ENCODE data around the gene ERC2.

ERC2 gene

DNA sequence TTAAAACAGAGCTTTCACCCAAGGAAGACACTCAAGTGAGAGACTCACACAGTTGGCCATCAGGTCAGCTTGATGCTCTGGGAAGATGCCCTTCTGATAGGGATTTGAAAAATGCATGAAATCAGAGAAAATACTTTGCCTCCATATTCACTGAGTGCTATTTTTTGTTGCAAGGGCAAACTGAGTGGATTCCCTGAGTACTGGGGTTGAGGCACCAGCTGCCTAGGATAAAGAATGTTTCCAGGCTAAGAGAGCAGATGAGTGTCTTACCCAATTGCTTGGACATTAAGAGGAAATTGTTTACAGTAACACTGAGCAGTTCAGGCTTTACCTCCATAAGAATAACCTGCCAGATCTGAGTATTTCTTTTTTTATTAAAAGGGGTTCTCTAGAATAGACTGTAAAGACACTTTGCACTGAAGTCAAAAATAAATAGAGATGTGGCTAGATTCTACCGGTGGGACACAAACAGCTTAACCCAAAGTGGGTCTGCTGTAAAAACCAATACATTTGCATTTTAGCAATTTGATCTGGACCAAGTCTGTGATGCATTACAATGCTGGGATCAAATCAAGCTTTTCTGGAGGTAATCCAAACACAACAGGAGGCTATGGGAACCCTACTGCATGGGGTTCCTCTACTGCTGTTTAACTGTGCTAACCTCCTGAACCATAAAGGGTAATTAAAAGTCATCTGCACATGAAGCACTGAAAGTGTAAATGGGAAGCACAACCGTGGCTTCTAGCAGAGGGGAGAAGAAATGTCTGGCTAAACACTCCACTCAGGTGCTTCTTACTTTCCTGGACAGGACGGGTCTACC lies 742.4 kb downstream of the ERC2 start:
- in situ Hi-C loops (cut with MboI; ENCODE audit: low sequenced_read_pairs), result no loop called here

DNA sequence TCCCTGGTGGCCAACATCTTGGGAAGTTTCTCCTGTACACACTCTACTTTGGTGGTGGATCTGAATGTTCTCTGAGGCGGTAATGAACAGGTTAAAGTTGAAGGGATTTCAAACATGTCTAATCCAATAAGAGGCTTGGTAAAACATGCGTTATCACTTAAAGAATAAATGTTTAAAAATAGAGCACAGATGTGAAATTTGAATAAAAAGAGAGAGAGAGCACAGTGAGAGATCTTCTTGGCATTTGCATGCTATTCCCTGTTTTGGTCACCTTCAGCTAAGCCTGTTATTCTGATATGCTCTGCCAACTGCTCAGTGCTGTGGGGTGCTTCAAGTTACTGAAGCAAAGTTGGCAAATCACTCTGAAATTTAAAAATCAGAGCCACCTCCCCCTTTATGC lies 743.4 kb downstream of the ERC2 start:
- in situ Hi-C loops (cut with MboI; ENCODE audit: low sequenced_read_pairs), result no loop called here

DNA sequence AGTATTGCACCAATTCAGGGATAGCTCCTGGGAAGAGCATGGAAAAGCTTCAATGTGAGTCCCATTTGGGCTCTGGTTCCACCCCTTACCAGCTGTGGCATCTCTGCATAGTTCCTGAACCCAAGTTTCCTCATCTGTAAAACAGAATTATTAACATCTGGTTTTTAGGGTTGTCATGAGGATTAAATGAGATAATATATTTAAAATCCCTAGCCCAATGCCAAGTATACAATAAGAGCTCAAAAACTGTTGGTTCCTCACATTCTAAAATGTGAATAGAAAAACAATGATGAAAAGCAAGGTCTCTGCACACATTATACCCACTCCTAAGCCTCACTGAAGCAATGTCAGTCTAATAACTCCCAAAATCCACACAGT lies 743.9 kb downstream of the ERC2 start:
- in situ Hi-C loops (cut with MboI; ENCODE audit: low sequenced_read_pairs), result no loop called here

DNA sequence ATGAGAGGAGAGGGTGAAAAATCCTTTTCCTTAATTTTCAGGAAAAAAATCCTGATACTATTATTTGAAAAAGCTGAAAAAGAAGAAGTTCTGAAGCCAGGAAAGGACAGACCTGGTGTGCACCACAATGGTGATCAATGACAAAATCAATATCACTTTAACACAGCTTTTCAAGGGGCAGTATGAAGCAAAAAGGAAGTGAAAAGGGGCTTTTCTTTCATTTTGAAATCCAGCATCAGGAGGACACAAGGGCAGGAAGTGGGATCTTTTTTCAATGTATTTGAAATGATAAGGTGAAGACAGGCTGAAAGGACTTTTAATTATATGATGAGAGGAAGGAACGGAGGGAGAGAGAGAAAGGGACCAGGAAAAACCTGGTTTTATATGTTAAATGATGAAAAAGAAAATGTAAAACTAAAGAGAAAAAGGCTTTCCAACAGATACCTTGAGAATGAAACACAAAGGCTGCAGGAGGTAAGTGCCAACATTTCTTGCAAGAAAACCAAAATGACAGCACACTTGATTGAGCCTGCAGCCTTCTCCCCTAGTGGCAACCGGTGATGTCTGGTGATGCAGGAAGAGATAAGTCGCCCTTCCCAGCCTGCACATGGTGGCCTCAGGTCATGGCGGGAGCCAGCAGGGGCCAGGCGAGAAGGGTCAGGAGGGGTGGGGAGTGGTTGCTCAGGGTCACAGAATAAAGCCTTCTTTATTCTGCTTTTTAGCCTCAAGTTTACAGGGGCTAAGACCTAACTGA lies 744.4 kb downstream of the ERC2 start:
- in situ Hi-C loops (cut with MboI; ENCODE audit: low sequenced_read_pairs), result no loop called here

DNA sequence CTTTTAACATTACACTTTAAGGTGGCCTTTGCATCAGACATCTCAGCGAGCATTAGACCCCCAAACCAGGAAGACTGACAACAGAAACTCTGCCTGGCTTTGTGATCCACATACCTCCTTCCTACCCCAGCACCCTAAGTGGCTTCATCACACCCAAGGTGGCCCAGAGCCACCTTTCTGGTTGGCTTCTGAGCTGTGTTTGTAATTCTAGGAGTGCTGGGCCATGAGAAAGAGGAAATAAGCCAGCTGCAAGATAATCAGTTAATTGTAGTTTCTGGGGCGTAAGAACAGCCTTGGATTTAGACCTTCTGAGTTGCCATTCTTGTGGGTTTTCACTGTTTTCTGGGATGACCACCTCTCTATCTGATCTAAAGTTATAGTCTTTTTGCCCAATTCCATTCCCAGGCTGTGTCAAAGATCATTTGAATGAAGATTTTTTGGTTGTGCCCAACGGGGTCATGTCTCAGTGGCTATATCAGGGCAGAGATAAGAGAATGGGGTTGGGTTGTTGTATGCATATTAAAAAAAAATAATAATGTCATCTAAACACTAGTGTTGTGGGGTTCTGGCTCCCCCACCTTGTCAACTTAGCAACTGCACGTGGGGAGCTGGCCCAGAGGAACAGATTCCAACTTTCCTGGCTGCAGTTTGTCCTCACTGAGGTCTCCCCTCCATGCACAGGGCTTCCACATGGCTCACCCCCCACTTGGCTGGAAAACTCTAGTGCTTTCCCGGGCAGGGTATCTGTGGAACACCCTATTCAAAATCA lies 746.4 kb downstream of the ERC2 start:
- in situ Hi-C loops (cut with MboI; ENCODE audit: low sequenced_read_pairs), result no loop called here

DNA sequence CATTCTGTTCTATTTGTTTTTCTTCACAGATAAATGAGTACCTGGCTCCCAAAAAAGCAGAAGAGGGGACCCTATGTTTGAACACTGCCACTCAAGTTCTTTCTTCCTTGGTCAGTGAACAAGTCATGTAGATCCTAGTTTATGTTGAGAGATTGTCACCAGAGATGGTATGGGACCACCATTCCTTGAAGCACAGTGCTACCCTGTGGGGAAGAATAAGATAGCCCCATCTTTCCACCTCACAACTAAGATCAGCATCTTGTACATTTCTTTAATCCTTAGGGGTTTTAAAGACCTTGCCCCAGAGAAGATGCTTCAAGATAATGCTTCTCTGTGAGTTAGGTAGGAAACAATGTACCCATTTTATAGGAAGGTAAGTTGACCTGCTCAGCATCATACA lies 747.7 kb downstream of the ERC2 start:
- in situ Hi-C loops (cut with MboI; ENCODE audit: low sequenced_read_pairs), result no loop called here

DNA sequence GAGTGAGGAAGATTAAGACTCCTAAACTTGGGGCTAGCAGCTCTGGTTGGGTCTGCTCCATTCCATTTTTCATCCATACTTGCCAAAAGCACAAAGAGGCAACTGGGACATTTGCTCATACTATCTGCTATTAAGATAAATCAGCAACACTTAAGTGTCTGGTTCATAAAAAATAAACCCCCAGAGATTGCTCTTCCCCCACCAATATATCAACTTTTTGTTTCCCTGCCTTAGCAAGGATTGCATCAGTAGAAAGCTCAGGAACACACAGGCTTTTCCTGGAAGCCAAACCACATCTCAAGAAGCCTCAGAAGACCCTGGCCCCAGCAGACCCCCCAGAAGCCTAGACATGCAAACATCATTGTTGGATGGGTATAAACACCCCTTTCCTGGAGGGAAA lies 748.8 kb downstream of the ERC2 start:
- in situ Hi-C loops (cut with MboI; ENCODE audit: low sequenced_read_pairs), result no loop called here

DNA sequence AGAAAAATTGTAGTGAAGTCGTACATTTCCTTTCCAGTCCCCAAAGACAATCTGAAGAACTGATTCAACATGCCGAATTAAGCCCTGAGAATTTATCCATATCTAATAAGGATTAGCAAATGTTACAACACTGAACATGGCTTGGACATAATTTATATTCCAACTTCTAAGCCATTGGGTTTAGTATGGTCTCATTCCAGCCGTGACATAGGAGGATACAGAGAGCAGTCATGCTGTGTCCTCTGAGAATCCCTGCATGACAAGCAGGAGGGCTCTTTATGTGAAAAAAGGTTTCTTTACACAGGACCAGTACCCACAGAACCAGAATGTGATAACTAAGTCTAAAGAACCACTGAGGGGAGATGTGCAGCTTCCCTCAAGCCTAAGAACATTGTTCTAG lies 749.3 kb downstream of the ERC2 start:
- in situ Hi-C loops (cut with MboI; ENCODE audit: low sequenced_read_pairs), result no loop called here

DNA sequence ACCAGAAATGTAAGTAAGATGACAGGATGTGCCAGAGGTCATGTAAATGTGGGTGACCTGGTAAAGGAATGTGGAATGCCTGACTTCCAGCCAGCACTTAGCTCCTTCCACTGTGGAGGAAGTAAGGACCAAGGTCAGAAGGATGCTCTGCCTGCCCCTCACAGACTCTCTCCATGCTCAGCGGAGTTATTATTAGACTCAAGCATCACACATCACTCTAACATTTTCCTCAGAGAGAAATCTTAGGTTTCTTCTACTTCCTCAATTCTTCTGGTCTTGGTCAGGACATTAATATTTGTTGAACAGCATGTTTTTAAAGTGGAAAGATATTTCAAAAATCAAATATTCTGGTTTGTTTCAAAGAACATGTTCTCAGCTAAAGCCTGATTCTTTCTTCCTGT lies 749.7 kb downstream of the ERC2 start:
- in situ Hi-C loops (cut with MboI; ENCODE audit: low sequenced_read_pairs), result no loop called here

DNA sequence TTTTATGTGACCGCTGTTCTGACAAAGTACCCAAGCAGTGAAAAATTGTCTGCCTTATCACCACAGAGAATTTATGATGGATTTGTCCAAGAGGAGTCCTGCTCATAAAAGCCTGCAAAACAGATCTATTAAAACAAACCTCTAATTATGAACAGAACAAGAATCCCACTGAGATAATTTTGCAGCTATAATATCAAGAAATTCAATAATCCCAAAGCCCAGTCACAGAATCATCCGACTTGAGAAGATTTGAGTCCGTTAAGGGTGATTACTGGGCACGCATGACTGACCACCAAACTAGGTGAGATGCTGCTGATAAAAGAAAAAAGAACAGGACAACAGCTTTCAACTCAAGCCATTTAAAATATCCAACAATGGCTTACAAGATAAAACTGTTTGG lies 750.2 kb downstream of the ERC2 start:
- in situ Hi-C loops (cut with MboI; ENCODE audit: low sequenced_read_pairs), result no loop called here

DNA sequence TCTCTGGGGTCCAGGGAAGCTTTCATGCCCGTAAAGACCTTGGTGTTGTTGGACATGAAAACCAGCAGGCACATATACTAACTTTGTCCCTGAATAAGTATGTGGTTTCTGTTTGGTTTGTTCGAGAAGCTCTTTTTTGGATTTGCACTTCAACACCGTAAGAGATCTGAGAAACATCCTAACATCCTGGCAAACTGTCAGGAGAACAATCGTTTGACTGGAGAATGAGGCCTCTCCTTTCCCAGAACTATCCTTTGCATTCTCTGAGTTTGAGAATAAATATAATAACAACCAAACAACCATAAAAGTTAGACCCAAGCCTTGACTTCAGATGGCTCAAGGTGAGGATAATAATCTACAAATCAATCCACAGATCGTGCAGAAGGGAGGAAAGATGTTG lies 750.8 kb downstream of the ERC2 start:
- in situ Hi-C loops (cut with MboI; ENCODE audit: low sequenced_read_pairs), result no loop called here

DNA sequence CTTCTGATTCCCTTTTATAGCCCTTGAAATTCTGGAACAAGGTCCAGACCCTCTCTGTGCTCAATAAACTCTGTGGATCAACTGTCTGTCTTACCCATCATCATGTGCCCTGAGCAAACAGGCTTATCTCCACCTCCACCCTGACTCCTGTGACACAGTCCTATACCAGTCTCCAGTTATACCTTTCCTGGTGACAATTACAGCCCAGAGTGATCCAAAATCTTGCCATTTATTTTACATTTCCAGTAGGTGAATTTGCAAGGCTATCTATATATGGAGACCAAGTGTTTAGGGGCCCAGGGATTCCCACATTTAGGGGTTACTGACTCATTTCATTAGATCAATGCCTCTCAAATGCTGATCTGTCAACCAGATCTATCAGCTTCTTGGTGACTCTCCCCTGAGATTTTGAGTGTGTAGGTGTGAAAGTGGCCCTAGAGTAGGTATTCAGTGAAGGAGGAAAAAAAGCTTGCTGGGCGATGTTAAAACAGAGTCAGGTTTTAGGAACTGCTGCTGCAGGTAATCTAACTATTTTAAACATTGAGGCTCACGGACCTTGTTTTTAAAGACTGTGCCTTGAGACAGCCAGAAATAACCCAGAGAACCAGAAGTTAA lies 751.5 kb downstream of the ERC2 start:
- in situ Hi-C loops (cut with MboI; ENCODE audit: low sequenced_read_pairs), result no loop called here

DNA sequence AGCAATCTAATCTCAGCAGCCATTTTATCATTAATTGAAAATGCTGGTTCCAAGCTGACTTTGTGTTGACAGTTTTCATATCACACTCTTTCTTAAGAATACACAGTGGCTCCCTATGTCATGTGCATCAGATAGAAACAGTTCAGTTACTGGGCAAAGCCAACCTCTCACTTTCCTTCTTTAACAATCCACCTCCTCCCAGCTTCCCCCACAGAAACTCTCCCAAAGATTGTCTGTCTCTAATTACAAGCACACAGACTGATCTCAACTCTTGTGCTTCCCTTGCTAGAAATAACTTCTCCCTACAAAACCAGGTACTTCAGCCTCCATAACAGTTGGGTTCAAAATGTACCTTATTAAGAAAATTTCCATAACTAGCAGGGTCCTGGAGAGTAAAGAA lies 752.2 kb downstream of the ERC2 start:
- in situ Hi-C loops (cut with MboI; ENCODE audit: low sequenced_read_pairs), result no loop called here

DNA sequence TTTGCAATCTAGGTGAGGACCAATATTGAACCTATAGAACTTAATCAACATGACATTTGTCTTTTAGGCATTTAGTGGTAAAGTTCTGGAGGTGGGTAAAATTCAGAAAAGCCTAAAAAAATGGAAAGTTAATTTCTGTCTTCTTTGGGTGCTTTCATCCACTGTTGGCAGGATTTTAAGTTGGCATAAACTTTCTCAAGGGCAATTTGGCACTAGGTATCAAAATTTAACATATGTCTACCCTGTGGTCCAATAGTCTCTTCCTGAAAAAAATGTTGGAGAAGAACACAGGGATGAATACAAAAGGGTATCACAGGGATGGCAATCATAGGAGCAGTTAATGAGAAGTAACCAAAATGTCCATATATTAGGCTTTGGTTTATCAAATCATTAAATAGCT lies 754.2 kb downstream of the ERC2 start:
- in situ Hi-C loops (cut with MboI; ENCODE audit: low sequenced_read_pairs), result no loop called here

DNA sequence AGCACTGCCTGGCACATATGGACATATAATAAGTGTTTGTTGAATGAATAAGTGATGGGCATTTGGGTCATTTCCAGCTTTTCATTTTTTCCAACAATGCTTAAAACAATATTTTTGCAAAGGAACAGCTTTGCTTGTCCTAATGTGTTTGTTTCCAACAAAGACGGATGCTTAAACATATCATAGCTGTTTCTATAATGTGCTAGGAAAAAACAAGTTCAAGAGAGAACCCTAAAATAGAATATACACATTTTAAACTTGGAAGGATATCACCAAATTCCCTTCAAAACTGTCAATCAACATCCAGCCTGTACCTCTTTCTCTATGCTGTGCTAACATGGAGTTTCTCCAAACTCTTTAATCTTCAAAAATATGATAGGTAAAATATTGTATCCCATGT lies 756.6 kb downstream of the ERC2 start:
- in situ Hi-C loops (cut with MboI; ENCODE audit: low sequenced_read_pairs), result no loop called here

DNA sequence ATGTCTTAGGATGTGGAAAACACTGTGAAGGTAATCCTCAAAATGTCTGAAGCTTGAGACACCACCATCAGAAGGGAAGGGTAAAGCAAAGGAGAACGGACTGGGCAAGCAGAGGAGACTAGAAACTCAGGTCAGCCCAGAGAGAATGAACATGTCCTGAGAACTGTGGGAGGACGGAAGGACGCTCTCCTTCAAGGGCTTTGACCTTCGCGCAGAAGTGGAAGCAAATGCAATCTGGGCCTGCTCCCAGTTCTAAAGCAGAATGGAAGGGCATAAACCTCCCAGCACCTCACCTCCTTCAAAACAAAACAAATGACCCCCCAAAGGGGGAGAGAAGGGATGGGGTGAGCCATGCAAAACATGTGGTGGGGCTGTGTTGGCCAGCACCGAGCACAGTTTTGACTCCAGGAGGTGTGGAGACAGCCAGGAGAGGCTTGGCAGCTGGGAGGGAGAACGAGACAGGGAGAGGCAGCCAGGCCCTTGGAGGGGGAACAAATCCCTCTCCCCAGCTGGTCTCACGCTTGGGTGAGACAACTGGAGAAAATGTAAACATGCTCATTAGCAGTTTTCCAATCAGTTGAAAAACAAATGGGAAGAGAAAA lies 758.8 kb downstream of the ERC2 start:
- in situ Hi-C loops (cut with MboI; ENCODE audit: low sequenced_read_pairs), result no loop called here

DNA sequence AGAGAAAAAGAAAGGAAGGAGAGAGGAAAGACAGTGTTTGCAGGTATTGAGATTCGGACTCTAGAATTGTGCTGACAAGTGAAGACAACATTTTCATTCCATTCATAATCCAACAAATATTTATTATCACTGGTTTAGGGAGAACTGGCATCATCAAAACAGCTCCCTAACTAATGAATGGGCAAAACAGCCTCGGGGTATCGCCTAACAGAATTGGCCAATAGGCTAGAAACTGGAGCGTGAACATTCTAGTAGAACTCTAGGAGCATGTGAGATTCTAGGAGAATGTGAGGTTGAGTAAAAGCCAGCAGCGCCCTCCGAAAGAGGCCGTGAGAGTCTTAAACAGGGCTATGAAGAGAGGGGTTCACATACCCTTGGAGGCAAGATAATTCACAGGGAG lies 759.3 kb downstream of the ERC2 start:
- in situ Hi-C loops (cut with MboI; ENCODE audit: low sequenced_read_pairs), result no loop called here

DNA sequence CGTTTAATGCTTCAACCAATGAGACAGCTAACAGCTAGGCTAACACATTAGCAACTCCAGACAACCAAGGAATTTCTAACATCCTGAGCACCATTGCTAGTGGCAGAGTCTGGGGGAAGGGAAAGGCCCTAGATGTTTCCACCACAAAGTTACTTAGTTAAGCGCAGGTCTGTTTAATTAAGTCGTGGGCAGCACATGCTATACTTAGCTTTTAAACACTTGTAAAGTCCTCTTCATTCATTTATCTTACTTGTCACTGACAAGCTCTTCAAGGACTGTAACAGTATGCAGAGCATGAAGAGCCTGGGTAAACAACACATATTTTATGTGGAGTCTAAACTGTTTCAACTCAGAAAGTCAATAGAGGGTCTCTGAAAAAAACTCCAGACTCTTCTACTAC lies 760.0 kb downstream of the ERC2 start:
- in situ Hi-C loops (cut with MboI; ENCODE audit: low sequenced_read_pairs), result no loop called here

DNA sequence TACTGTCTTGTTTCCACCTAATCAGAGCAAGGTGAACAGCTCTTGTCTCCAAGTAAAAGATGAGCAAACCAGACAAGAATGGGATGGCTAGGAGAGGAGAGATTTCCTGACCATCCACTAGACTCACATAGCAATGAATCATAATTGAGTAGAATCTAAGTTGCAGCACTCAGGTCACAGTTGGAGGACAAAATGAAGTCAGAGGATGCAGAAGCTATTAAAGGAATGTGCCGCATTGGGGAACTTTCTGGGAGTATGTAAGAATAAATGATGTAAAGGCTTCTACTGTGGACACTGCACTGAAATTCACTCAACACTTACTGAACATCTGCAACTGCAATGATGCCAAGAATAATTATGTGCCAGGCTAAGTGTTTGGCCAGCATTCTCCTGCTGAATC lies 763.7 kb downstream of the ERC2 start:
- in situ Hi-C loops (cut with MboI; ENCODE audit: low sequenced_read_pairs), result no loop called here

DNA sequence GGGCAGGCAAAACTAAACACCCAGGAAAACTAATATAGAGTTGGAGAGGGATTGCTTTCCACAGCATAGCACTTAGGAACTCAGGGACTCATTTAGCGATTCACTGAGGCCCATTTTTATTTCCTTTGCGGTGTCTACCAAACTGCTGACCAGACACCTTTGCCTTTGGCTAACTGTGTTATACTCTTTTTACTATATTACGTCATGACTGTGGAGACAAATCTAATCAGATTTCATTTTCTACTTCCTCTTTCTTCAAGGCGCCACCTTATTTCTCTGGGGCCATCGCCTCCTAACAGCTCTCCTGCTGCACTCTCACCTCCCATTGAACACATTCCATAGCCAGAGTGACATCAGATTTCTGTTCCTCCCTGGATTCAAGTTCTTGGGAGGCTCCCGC lies 765.4 kb downstream of the ERC2 start:
- in situ Hi-C loops (cut with MboI; ENCODE audit: low sequenced_read_pairs), result no loop called here

DNA sequence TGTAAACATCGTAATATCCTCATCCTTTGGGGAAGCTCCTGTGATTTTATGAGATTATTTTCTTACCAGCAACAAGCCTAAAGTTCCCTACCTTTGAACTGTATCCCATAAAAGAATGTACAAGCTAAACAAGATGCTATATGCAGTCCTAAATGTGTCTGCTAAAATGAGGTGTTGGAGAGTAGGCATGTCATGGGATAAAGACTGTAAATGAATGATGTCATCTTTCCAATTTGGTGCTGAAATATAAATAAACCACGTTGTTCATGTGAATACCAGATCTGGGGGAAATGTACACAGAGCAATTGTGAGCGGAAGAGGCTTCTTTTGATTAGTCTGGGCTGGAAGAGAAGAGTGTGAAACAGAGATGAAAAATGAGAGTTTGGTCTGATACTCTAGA lies 766.3 kb downstream of the ERC2 start:
- in situ Hi-C loops (cut with MboI; ENCODE audit: low sequenced_read_pairs), result no loop called here
